GM12864 (cell line): ENCODE results near the gene KIF26B.

ENCODE experiments used
- DNase-seq: peaks from one replicate; pipeline ENCODE4 v3.0.0-alpha.2; 2011; ENCODE audit warnings: low read depth
- H3K4me3 ChIP-seq: 2 replicates; pipeline ENCODE4 v1.5.1; 2011; ENCODE audit warnings: mild to moderate bottlenecking, low read depth, low read length, control low read depth
- TF ChIP-seq, protein P1 (sequence below): IDR thresholded peaks from 2 replicates; pipeline ENCODE4 v1.5.1; 2011; ENCODE audit warnings: low read depth, mild to moderate bottlenecking, moderate library complexity, low read length, control low read depth, inconsistent platforms; ENCODE audit errors: missing control alignments

Gene KIF26B

DNA sequence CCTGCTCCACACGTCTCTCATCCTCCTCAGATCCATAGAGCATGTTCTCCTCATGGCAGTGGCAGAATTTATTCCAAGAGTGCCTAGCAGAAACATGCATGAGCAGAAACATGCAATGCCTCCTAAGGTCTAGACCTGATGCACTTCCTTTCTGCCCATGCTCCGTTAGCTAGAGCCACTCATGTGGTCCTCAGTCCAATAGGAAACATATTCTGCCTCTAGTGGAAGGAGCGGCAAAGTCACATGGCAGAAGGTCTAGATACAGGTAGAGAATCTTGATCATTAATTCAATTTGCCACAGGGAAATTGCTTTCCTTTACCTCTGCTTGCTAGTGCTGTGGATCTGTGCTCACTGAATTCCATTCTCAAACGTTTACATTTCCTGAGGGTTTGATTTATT lies 130.4 kb downstream of the KIF26B start:
- TF ChIP-seq, protein P1, sequence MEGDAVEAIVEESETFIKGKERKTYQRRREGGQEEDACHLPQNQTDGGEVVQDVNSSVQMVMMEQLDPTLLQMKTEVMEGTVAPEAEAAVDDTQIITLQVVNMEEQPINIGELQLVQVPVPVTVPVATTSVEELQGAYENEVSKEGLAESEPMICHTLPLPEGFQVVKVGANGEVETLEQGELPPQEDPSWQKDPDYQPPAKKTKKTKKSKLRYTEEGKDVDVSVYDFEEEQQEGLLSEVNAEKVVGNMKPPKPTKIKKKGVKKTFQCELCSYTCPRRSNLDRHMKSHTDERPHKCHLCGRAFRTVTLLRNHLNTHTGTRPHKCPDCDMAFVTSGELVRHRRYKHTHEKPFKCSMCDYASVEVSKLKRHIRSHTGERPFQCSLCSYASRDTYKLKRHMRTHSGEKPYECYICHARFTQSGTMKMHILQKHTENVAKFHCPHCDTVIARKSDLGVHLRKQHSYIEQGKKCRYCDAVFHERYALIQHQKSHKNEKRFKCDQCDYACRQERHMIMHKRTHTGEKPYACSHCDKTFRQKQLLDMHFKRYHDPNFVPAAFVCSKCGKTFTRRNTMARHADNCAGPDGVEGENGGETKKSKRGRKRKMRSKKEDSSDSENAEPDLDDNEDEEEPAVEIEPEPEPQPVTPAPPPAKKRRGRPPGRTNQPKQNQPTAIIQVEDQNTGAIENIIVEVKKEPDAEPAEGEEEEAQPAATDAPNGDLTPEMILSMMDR, result no peak
- no peak for DNase-seq
- H3K4me3 ChIP-seq, result no peak overlapping the region

DNA sequence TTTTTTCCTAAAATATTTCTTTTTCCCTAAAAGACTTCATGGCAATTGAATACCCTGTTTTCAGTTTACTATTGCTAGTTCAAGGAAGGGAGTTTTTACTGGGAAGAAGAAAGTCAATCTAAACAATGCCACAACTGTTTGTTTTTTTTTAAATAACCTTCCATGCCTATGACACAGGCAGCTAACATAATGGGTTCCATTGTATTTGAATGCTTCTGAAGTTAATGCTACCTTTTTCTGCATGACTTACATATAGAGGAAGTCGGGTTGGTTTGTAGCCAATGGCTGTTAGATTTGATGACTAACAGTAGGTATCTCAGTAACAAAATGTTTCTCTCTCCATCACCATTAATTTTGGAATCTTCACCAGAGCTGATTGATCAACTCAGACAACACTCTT lies 134.0 kb downstream of the KIF26B start:
- H3K4me3 ChIP-seq, result no peak overlapping the region
- DNase-seq, result no peak
- TF ChIP-seq, protein P1, result no peak

DNA sequence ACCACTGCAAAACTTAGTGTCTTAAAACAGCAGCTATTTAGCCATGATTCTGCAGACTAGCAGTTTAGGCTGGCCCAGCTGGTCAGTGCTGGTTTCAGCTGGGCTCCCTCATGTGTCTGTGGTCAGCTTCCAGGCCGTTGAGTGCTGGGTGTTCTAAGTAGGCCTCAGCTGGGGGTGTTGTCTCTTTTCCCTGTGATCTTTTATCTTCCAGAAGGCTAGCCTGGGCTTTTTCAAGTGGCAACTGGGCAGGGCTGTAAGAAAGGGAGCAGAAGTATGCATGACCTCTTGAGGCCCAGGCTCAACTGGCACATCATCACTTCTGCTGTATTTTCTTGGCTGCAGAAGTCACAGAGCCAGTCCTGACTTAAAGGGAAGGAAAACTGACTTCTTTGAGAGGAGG lies 136.1 kb downstream of the KIF26B start:
- no peak for DNase-seq
- TF ChIP-seq, protein P1, result no peak
- no peak overlapping the region for H3K4me3 ChIP-seq

DNA sequence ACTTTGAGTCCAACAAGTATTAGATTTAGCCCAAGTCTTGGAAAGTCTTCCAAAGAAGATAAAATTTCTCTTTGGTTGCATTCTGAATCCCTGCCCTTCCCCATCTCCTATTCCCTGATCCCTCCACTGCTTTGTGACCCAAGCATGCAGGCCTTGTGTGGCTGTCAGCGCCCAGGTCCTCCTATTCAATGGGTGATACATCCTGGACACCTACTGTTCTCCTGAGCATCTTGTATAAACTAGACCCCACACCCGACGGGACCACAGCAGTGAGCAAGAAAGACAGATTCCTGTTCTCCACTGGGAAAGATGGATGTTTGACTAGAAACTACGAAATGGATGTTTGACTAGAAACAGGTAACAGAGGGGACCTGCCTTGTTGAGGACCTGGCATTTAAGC lies 136.6 kb downstream of the KIF26B start:
- no peak overlapping the region for H3K4me3 ChIP-seq
- DNase-seq, result no peak
- TF ChIP-seq, protein P1, result no peak

DNA sequence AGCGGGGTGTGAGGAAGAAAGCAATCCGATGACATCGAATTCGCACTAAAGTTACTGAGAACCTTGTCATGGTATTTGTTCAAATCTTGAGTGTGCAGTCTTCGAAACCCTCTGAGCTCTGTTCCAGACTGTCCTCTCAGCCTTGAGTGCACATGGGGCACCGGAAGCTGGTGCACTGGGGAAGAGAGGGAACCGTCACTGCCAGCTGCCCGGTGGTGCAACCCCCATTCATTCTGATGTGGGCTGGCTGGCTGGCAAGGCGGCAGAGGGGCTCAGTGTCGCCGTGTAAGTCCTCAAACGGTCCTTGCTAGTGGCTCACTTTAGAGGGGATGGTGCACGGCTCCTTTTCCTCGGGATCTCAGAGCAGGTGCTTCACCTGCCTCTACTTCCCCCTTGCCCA lies 137.4 kb downstream of the KIF26B start:
- DNase-seq, result no peak
- TF ChIP-seq, protein P1, result no peak
- H3K4me3 ChIP-seq, result no peak overlapping the region

DNA sequence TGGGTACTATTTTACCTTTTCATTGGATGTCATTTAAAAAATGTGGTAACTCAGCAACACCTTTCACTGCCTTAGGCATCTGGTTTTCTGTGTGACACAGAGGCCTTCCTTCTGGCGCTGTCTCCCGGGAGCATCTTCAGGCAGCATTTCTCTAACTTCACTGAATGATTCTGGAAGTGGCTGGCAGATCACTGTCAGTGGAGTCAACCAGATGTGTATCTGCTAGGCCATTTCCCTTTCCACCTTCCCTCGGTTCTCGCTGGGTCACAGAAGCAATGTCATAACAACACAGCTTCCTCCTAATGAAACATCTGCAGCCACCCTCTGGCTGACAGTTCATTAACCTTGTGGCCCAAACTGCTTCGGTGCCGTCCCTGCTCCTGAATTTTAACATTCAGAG lies 137.8 kb downstream of the KIF26B start:
- no peak for DNase-seq
- TF ChIP-seq, protein P1, result no peak

DNA sequence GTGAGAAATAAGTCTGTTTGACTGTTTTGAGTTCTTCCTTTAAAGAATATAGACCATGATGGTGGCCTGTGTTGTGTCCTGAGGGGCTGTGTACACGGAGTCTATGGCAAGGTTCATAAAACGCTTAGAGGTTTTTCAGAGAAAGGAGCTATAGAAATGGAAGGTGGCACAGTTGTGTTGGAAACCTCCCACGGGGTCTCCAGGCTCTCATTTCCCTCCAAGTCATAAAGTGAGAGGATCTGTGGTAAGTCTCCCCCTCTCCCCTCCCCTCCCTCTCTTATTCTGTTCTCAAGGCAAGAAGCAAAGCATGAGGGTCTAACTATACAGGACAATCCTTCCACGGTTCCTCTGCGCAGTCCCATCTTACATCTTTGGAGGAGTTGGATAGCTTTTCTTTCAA lies 139.2 kb downstream of the KIF26B start:
- H3K4me3 ChIP-seq, result no peak overlapping the region
- TF ChIP-seq, protein P1, result no peak
- no peak for DNase-seq

More for the DNA sequence above, 137.8 kb downstream of the KIF26B start:
- no peak overlapping the region for H3K4me3 ChIP-seq
